ENCODE data around the gene PRKAG2.

The PRKAG2 gene

DNA sequence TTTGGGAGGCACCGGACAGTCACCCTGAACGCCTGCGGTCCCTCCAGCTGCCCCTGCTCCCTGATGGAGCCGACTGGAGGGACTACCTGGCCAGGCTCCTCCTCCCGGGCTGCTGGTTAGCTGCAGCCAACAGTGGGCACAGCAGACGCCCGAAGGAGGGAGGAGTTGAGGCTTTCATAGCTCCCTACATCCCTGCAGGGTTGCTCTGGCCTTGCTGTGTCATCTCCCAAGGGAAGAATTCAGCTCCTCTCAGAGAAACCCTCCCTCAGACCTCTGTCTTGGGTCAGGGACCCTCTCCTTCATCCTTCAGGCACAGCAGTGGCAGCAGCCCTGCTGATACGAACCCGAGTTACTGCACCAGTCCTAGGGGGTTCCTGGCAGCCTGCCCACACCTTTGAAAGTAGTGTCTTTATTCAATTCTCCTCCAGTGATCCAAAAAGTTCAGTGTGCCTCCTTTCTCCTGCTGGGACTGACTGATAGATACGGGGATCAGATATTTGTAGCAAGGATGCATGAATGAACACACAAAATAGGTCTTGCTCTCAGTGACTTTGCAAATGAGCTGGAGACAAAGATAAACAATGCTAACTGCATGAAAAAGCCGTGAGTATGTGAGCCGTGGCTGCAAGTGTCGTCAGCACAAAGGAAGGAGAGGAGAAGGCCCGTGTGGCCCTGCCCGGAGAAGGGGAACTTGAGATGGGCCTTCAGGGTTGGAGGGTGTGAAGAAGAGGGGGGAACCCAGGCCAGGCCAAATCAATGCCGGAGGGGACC lies 136.6 kb downstream of the PRKAG2 start:
- peaks cover 6% of the 10 kb centered on the region for H3K4me1 ChIP-seq (ENCODE audit: control insufficient read depth, low read length)
- H4K20me1 ChIP-seq (ENCODE audit: control insufficient read depth, insufficient read depth, low read depth, low read length): no peaks in the 10 kb centered on the region
- no peaks in the 10 kb centered on the region for H3K36me3 ChIP-seq (ENCODE audit: control insufficient read depth, low read length)
- H3F3A ChIP-seq (ENCODE audit: control insufficient read depth, insufficient read depth): no peaks in the 10 kb centered on the region
- H3K4me3 ChIP-seq (ENCODE audit: low read length): no peak overlapping the region
- no peak overlapping the region for H3K27ac ChIP-seq (ENCODE audit: low read depth, low read length)
- H3K4me2 ChIP-seq (ENCODE audit: low read length): no peak overlapping the region
- no peaks in the 10 kb centered on the region for H3K9me3 ChIP-seq (ENCODE audit: control insufficient read depth, insufficient read depth, low read length)
- H3K79me2 ChIP-seq (ENCODE audit: control insufficient read depth, low read length): no peaks in the 10 kb centered on the region
- peaks cover 22% of the 10 kb centered on the region for H3K27me3 ChIP-seq (ENCODE audit: control insufficient read depth, low read length)
- TF ChIP-seq CTCF (IDR thresholded peaks at IDR 0.05; ENCODE audit: low read depth, low read length, poor library complexity, severe bottlenecking): no peak
- TF ChIP-seq EZH2phosphoT487 (IDR thresholded peaks at IDR 0.05; ENCODE audit: borderline replicate concordance, low read length): no peak
- no peaks in the 10 kb centered on the region for H3K9me2 ChIP-seq (replicated peaks; ENCODE audit: control insufficient read depth, low read length)

DNA sequence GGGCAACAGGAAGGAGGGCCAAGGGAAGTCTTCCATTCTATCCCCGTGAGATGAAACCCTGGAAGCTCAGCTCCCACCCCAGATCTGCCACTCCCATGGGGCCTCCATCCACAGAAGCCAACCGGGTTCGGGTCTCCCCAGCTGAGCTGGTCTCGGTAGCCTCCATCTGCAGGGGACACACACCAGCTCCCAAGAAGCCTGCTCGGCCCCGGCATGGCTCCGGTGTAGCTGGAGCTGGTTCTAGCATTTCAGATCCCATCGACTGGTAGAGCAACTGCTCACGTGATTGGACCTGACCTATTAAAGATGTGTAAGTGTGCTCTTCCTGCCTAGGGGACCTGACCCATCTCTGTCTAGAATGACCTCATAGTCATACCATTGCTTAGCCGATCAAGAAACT lies 138.0 kb downstream of the PRKAG2 start:
- Histone ChIP-seq H3K4me2 (ENCODE audit: low read length) (no peak overlapping the region), H4K20me1 (ENCODE audit: control insufficient read depth, insufficient read depth, low read depth, low read length) (no peaks in the 10 kb centered on the region), H3F3A (ENCODE audit: control insufficient read depth, insufficient read depth) (no peaks in the 10 kb centered on the region), H3K36me3 (ENCODE audit: control insufficient read depth, low read length) (no peaks in the 10 kb centered on the region), H3K4me3 (ENCODE audit: low read length) (no peak overlapping the region), H3K4me1 (ENCODE audit: control insufficient read depth, low read length) (peaks cover 9% of the 10 kb centered on the region), H3K9me2 (replicated peaks; ENCODE audit: control insufficient read depth, low read length) (no peaks in the 10 kb centered on the region), H3K27ac (ENCODE audit: low read depth, low read length) (no peak overlapping the region), H3K27me3 (ENCODE audit: control insufficient read depth, low read length) (peaks cover 22% of the 10 kb centered on the region), H3K9me3 (ENCODE audit: control insufficient read depth, insufficient read depth, low read length) (no peaks in the 10 kb centered on the region), H3K79me2 (ENCODE audit: control insufficient read depth, low read length) (no peaks in the 10 kb centered on the region)
- TF ChIP-seq EZH2phosphoT487 (IDR thresholded peaks at IDR 0.05; ENCODE audit: borderline replicate concordance, low read length): no peak

DNA sequence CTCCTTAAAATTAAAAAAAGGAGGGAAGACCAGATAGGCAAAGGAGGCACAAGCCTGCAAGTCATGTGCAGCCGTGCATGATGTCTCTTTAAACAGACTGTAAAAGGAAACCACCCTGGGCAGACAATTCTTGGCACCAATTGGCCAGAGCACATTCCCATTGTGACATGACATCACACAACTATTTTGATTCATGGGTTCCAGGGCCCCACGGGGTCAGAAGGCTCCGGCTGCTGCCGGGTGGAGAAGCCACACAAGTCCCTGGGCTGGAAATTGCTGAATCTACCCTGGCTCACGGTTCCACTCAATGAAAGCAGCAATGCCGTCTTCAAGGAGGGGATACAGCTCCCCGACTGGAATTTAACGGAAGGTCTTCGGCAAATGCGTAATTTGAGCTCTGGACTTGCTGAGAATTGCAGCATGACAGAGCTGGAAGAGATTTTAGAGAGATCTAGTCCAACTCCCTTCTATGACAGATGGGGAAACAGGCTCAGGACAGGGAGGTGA lies 140.5 kb downstream of the PRKAG2 start:
- peaks cover 9% of the 10 kb centered on the region for H3K4me1 ChIP-seq (ENCODE audit: control insufficient read depth, low read length)
- H3K4me3 ChIP-seq (ENCODE audit: low read length): no peak overlapping the region
- no peak overlapping the region for H3K27ac ChIP-seq (ENCODE audit: low read depth, low read length)
- no peaks in the 10 kb centered on the region for H3K79me2 ChIP-seq (ENCODE audit: control insufficient read depth, low read length)
- no peaks in the 10 kb centered on the region for H3K9me2 ChIP-seq (replicated peaks; ENCODE audit: control insufficient read depth, low read length)
- H3K36me3 ChIP-seq (ENCODE audit: control insufficient read depth, low read length): no peaks in the 10 kb centered on the region
- no peak overlapping the region for H3K4me2 ChIP-seq (ENCODE audit: low read length)
- no peaks in the 10 kb centered on the region for H3K9me3 ChIP-seq (ENCODE audit: control insufficient read depth, insufficient read depth, low read length)
- no peak for TF ChIP-seq CTCF (IDR thresholded peaks at IDR 0.05; ENCODE audit: low read depth, low read length, poor library complexity, severe bottlenecking)
- TF ChIP-seq EZH2phosphoT487 (IDR thresholded peaks at IDR 0.05; ENCODE audit: borderline replicate concordance, low read length): no peak
- H4K20me1 ChIP-seq (ENCODE audit: control insufficient read depth, insufficient read depth, low read depth, low read length): no peaks in the 10 kb centered on the region
- no peaks in the 10 kb centered on the region for H3F3A ChIP-seq (ENCODE audit: control insufficient read depth, insufficient read depth)
- H3K27me3 ChIP-seq (ENCODE audit: control insufficient read depth, low read length): peaks cover 6% of the 10 kb centered on the region

DNA sequence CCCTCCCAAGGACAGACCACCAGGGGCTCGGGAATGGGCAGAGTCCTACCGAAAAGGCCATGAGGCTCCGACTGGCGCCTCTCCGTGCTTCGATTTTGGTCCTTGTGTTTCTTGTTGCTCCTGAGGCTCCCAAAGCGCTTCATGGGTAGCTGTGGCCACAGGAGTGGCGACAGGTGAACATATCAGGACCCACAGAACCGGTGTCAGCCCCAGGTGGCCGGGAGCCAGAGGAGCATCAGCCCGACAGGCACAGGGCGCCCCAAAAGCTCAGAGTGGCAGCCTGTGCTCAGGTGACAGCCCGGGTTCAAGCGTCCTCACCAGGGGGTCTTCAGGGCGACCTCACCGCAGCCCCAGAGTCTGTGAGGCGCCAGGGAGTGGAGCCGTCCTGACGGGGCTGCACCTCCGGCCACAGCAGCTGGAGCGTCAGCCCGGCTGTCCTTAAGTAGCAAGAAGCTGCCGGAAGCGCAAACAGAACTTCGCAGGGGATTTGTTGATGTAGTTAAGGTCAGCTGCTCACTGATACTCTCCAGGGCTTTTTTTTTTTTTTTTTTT lies 141.0 kb downstream of the PRKAG2 start:
- H3F3A ChIP-seq (ENCODE audit: control insufficient read depth, insufficient read depth): no peaks in the 10 kb centered on the region
- H3K79me2 ChIP-seq (ENCODE audit: control insufficient read depth, low read length): no peaks in the 10 kb centered on the region
- H3K36me3 ChIP-seq (ENCODE audit: control insufficient read depth, low read length): no peaks in the 10 kb centered on the region
- peaks cover 6% of the 10 kb centered on the region for H3K27me3 ChIP-seq (ENCODE audit: control insufficient read depth, low read length)
- TF ChIP-seq CTCF (IDR thresholded peaks at IDR 0.05; ENCODE audit: low read depth, low read length, poor library complexity, severe bottlenecking): no peak
- TF ChIP-seq EZH2phosphoT487 (IDR thresholded peaks at IDR 0.05; ENCODE audit: borderline replicate concordance, low read length): no peak
- H3K9me2 ChIP-seq (replicated peaks; ENCODE audit: control insufficient read depth, low read length): no peaks in the 10 kb centered on the region
- H3K4me3 ChIP-seq (ENCODE audit: low read length): no peak overlapping the region
- no peak overlapping the region for H3K27ac ChIP-seq (ENCODE audit: low read depth, low read length)
- H3K4me1 ChIP-seq (ENCODE audit: control insufficient read depth, low read length): peaks cover 9% of the 10 kb centered on the region
- no peaks in the 10 kb centered on the region for H3K9me3 ChIP-seq (ENCODE audit: control insufficient read depth, insufficient read depth, low read length)
- H4K20me1 ChIP-seq (ENCODE audit: control insufficient read depth, insufficient read depth, low read depth, low read length): no peaks in the 10 kb centered on the region
- H3K4me2 ChIP-seq (ENCODE audit: low read length): no peak overlapping the region

Data from DOHH2 (cell line).